ENCODE data around the gene ZBTB17. TPM values are rescaled to one million over a fixed set of nuclear protein-coding genes. Genes with fewer than 3 reads are reported as not detected.

ZBTB17 gene
- total and polyA plus RNA-seq, 9 of the 15 experiments (the other 6 are each of a cell fraction or from before 2014, with no cell fraction given) = 1.1 to 53.4 (median 29.6) TPM

GRCh38 chr1:15941044-15941840, 34.7 kb downstream of the ZBTB17 start (continued):
- no peak for TF ChIP-seq RBM15 (IDR thresholded peaks at IDR 0.05; ENCODE audit: insufficient read depth, low read length)
- TF ChIP-seq HNRNPUL1 (IDR thresholded peaks at IDR 0.05; ENCODE audit: low read length) = no peak
- TF ChIP-seq, protein P1, sequence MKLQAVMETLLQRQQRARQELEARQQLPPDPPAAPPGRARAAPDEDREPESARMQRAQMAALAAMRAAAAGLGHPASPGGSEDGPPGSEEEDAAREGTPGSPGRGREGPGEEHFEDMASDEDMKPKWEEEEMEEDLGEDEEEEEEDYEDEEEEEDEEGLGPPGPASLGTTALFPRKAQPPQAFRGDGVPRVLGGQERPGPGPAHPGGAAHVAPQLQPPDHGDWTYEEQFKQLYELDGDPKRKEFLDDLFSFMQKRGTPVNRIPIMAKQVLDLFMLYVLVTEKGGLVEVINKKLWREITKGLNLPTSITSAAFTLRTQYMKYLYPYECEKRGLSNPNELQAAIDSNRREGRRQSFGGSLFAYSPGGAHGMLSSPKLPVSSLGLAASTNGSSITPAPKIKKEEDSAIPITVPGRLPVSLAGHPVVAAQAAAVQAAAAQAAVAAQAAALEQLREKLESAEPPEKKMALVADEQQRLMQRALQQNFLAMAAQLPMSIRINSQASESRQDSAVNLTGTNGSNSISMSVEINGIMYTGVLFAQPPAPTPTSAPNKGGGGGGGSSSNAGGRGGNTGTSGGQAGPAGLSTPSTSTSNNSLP (IDR thresholded peaks at IDR 0.05; ENCODE audit: borderline replicate concordance, low read depth, low read length) = no peak
- TF ChIP-seq, protein P2, sequence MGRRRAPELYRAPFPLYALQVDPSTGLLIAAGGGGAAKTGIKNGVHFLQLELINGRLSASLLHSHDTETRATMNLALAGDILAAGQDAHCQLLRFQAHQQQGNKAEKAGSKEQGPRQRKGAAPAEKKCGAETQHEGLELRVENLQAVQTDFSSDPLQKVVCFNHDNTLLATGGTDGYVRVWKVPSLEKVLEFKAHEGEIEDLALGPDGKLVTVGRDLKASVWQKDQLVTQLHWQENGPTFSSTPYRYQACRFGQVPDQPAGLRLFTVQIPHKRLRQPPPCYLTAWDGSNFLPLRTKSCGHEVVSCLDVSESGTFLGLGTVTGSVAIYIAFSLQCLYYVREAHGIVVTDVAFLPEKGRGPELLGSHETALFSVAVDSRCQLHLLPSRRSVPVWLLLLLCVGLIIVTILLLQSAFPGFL (CRISPR knock-in tag; IDR thresholded peaks at IDR 0.05) = no peak
- TF ChIP-seq, protein P3, sequence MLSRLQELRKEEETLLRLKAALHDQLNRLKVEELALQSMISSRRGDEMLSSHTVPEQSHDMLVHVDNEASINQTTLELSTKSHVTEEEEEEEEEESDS (CRISPR knock-in tag; IDR thresholded peaks at IDR 0.05) = no peak
- TF ChIP-seq ILK (tag; IDR thresholded peaks at IDR 0.05; ENCODE audit: borderline replicate concordance, low read depth) = no peak
- no peak for TF ChIP-seq KLF10 (CRISPR knock-in tag; IDR thresholded peaks at IDR 0.05)
- TF ChIP-seq KHSRP (IDR thresholded peaks at IDR 0.05) = no peak
- TF ChIP-seq PHTF2 (CRISPR knock-in tag; IDR thresholded peaks at IDR 0.05) = no peak
- TF ChIP-seq, protein P4, sequence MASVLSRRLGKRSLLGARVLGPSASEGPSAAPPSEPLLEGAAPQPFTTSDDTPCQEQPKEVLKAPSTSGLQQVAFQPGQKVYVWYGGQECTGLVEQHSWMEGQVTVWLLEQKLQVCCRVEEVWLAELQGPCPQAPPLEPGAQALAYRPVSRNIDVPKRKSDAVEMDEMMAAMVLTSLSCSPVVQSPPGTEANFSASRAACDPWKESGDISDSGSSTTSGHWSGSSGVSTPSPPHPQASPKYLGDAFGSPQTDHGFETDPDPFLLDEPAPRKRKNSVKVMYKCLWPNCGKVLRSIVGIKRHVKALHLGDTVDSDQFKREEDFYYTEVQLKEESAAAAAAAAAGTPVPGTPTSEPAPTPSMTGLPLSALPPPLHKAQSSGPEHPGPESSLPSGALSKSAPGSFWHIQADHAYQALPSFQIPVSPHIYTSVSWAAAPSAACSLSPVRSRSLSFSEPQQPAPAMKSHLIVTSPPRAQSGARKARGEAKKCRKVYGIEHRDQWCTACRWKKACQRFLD (CRISPR knock-in tag; IDR thresholded peaks at IDR 0.05) = no peak
- TF ChIP-seq, protein P5, sequence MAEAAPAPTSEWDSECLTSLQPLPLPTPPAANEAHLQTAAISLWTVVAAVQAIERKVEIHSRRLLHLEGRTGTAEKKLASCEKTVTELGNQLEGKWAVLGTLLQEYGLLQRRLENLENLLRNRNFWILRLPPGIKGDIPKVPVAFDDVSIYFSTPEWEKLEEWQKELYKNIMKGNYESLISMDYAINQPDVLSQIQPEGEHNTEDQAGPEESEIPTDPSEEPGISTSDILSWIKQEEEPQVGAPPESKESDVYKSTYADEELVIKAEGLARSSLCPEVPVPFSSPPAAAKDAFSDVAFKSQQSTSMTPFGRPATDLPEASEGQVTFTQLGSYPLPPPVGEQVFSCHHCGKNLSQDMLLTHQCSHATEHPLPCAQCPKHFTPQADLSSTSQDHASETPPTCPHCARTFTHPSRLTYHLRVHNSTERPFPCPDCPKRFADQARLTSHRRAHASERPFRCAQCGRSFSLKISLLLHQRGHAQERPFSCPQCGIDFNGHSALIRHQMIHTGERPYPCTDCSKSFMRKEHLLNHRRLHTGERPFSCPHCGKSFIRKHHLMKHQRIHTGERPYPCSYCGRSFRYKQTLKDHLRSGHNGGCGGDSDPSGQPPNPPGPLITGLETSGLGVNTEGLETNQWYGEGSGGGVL (CRISPR knock-in tag; IDR thresholded peaks at IDR 0.05) = no peak
- no peak for TF ChIP-seq HDGF (IDR thresholded peaks at IDR 0.05)
- no peak for TF ChIP-seq ZKSCAN1 (IDR thresholded peaks at IDR 0.05; ENCODE audit: low read depth, low read length)
- TF ChIP-seq POLR2A (conservative IDR thresholded peaks at IDR 0.05) = peak; percentile 56
- no peak for TF ChIP-seq ZFX (CRISPR knock-in tag; IDR thresholded peaks at IDR 0.05)
- no peak for TF ChIP-seq RBM39 (optimal IDR thresholded peaks at IDR 0.05; ENCODE audit: low read depth, low read length)
- no peak for TF ChIP-seq GTF2F1 (IDR thresholded peaks at IDR 0.05; ENCODE audit: low read depth, low read length)
- TF ChIP-seq POLR2G (IDR thresholded peaks at IDR 0.05; ENCODE audit: low read depth, low read length) = peak; percentile 68
- peak; percentile 98 for TF ChIP-seq RBM22 (IDR thresholded peaks at IDR 0.05; ENCODE audit: low read depth, low read length, poor library complexity, severe bottlenecking)
- TF ChIP-seq MYBL2 (IDR thresholded peaks at IDR 0.05; ENCODE audit: low read depth) = no peak
- TF ChIP-seq MYBL2 (CRISPR knock-in tag; IDR thresholded peaks at IDR 0.05; ENCODE audit: borderline replicate concordance) = no peak
- no peak for TF ChIP-seq ZNF57 (CRISPR knock-in tag; IDR thresholded peaks at IDR 0.05)

All from K562 (cell line).